K562 (cell line): Measurements from ENCODE around the gene DGKZ. TPM values are rescaled to one million over a fixed set of nuclear protein-coding genes. Genes with fewer than 3 reads are reported as not detected.

Experiments
- ATAC-seq: fragments of 200-7000 bp; cut with Tn5 transposase; 3 replicates; pipeline ENCODE4 v1.9.1; 2020; ENCODE audit warnings: moderate library complexity
- BruUV-seq: library from RNA; stranded (reverse); fragments of 400-500 nt; replicated peaks from 2 replicates; lab custom pipeline; 2021; lab: Mats Ljungman, UMichigan
- CTCF ChIA-PET: fragments of 300-600 bp; formaldehyde crosslinking; extraction: SDS; loops from one replicate; lab custom pipeline; 2021; ENCODE audit warnings: low intra/inter-chr PET ratio; lab: Yijun Ruan, JAX
- POLR2A ChIA-PET: fragments of 300-600, 350-650 bp; sonication (Branson Sonifier 250); formaldehyde crosslinking; extraction: SDS; loops from one replicate; lab custom pipeline; 2021; ENCODE audit warnings: antibody characterized with exemption, inconsistent platforms; lab: Yijun Ruan, JAX
- DNase-seq, 4 experiments: peaks; one replicate each; pipeline versions ENCODE4 v3.0.0 to v3.0.0-alpha.2; 2011 to 2018; ENCODE audit warnings: low spot score in 3 of 4, mixed read lengths in 3 of 4; ENCODE audit errors: extremely low read depth in 1 of 4
- FAIRE-seq: peaks from 2 replicates; lab custom pipeline; 2011; peaks lifted over from hg19 to GRCh38; lab: Jason Lieb, UNC
- H2AFZ ChIP-seq: 2 replicates; pipeline ENCODE4 v1.6.0; 2011; ENCODE audit warnings: low read depth, low read length, control low read depth, inconsistent platforms
- H3K27ac ChIP-seq: fragments of 200-600 bp; 3 replicates; pipeline ENCODE4 v1.8.0; 2011; ENCODE audit warnings: low read depth, mild to moderate bottlenecking, control low read depth, inconsistent platforms, low read length, moderate library complexity, mixed read lengths; ENCODE audit errors: extremely low read depth
- H3K27me3 ChIP-seq, 2 experiments: fragments of 300-600 bp in 1 of 2; 2 replicates in 1 of 2; 3 replicates in 1 of 2; pipeline versions ENCODE4 v1.6.0 to v1.8.0; 2011; ENCODE audit warnings: inconsistent platforms in 2 of 2, low read length in 2 of 2, mild to moderate bottlenecking in 1 of 2, mixed read lengths in 1 of 2, moderate library complexity in 1 of 2; ENCODE audit not compliant: control insufficient read depth in 2 of 2, insufficient read depth in 2 of 2
- H3K36me3 ChIP-seq: fragments of 300-600 bp; 3 replicates; pipeline ENCODE4 v1.8.0; 2011; ENCODE audit warnings: mild to moderate bottlenecking, low read length, inconsistent platforms; ENCODE audit not compliant: control insufficient read depth, insufficient read depth
- H3K4me1 ChIP-seq, 2 experiments: fragments of 200-600 bp in 1 of 2; replicated peaks in 1 of 2; 2 replicates in 1 of 2; 3 replicates in 1 of 2; pipeline versions ENCODE4 v1.5.1 to v1.8.0; 2011; ENCODE audit warnings: inconsistent platforms in 2 of 2, low read length in 2 of 2, mild to moderate bottlenecking in 1 of 2, mixed read lengths in 1 of 2, moderate library complexity in 1 of 2; ENCODE audit not compliant: control insufficient read depth in 2 of 2, insufficient read depth in 2 of 2
- H3K4me2 ChIP-seq: 2 replicates; pipeline ENCODE4 v1.6.1; 2011; ENCODE audit warnings: low read length, control low read depth, inconsistent platforms, mixed read lengths; ENCODE audit not compliant: insufficient read depth
- H3K4me3 ChIP-seq: fragments of 200-600 bp; sonication (generic), shearing (Covaris generic); 2 replicates; pipeline ENCODE4 v1.5.1; 2016; ENCODE audit warnings: control low read depth, inconsistent platforms
- H3K79me2 ChIP-seq: fragments of 200-600 bp; 3 replicates; pipeline ENCODE4 v1.8.0; 2011; ENCODE audit warnings: low read length, inconsistent platforms; ENCODE audit not compliant: control insufficient read depth, insufficient read depth
- H3K9ac ChIP-seq, 2 experiments: 2 replicates each; pipeline versions ENCODE4 v1.6.0 to v1.6.1; 2011; ENCODE audit warnings: low read depth in 2 of 2, low read length in 2 of 2, control low read depth in 1 of 2, inconsistent platforms in 1 of 2, mild to moderate bottlenecking in 1 of 2, mixed read lengths in 1 of 2; ENCODE audit not compliant: insufficient read depth in 1 of 2
- H3K9me1 ChIP-seq: one replicate; pipeline ENCODE4 v1.6.0; 2011; ENCODE audit warnings: inconsistent platforms, mild to moderate bottlenecking, low read length, moderate library complexity; ENCODE audit not compliant: control insufficient read depth, insufficient read depth
- H3K9me3 ChIP-seq: replicated peaks from 2 replicates; pipeline ENCODE4 v1.5.1; 2011; ENCODE audit warnings: low read depth, low read length, inconsistent platforms; ENCODE audit not compliant: control insufficient read depth, insufficient read depth
- H4K20me1 ChIP-seq: replicated peaks from 2 replicates; pipeline ENCODE4 v1.6.1; 2011; ENCODE audit warnings: low read length, inconsistent platforms, mixed read lengths; ENCODE audit not compliant: control insufficient read depth, insufficient read depth
- EGR1 ChIP-seq: fragments of 450-650 bp; conservative IDR thresholded peaks from 2 replicates; pipeline ENCODE4 v1.6.1; 2017; ENCODE audit warnings: mild to moderate bottlenecking
- ELK1 ChIP-seq: sonication (generic); formaldehyde crosslinking; IDR thresholded peaks from 2 replicates; pipeline ENCODE4 v1.8.1; 2022; ENCODE audit warnings: missing genetic modification reagents
- NCOA6 ChIP-seq: fragments of 450-650 bp; IDR thresholded peaks from 2 replicates; pipeline ENCODE4 v1.6.1; 2017; ENCODE audit warnings: mild to moderate bottlenecking
- PHF8 ChIP-seq: fragments of 200-600 bp; sonication (generic); IDR thresholded peaks from 2 replicates; pipeline ENCODE4 v1.6.1; 2012; ENCODE audit warnings: mixed run types, mild to moderate bottlenecking, inconsistent platforms, low read length, moderate library complexity, borderline replicate concordance
- ZBTB11 ChIP-seq, 3 experiments: fragments of 200-800 bp in 1 of 3; fragments of 250-450 bp in 1 of 3; fragments of 450-650 bp in 1 of 3; sonication (Bioruptor Pico) in 1 of 3; sonication (Bioruptor generic) in 1 of 3; formaldehyde crosslinking in 1 of 3; IDR thresholded peaks; 2 replicates each; pipeline versions ENCODE4 v1.6.1 to v1.8.0; 2016 to 2022; ENCODE audit warnings: mild to moderate bottlenecking in 2 of 3, missing genetic modification characterization in 2 of 3, missing compliant biosample characterization in 1 of 3, moderate library complexity in 1 of 3
- ZBTB7A ChIP-seq: IDR thresholded peaks from 2 replicates; pipeline ENCODE4 v1.6.1; 2011; ENCODE audit warnings: low read depth, mild to moderate bottlenecking, low read length, moderate library complexity, borderline replicate concordance; ENCODE audit not compliant: control insufficient read depth
- WGBS: fragments of 100-300 bp; shearing (Covaris generic); methylation state at CpG from one replicate; pipeline ENCODE4 v1.1.6; 2016; ENCODE audit warnings: low coverage, mixed read lengths; ENCODE audit not compliant: insufficient coverage; ENCODE audit errors: missing lambda C conversion rate; 5-methylcytosine and 5-hydroxymethylcytosine counted together
- in situ Hi-C: fragments of 300-500 bp; cut with MboI; formaldehyde crosslinking; loops from 4 replicates; pipeline ENCODE4 v1.15.0; 2018; ENCODE audit warnings: inconsistent platforms, mixed read lengths
- intact Hi-C: fragments of 100-400 bp; cut with micrococcal nuclease; formaldehyde crosslinking; loops from 2 replicates; pipeline ENCODE4 v1.14.2; 2022
- polyA plus RNA-seq, 8 experiments: library from polyadenylated mRNA; depleted of rRNA in 4 of 8; stranded (reverse) in 5 of 8; unstranded in 3 of 8; fragments of >200 nt; fragmentation: Nextera tagmentation in 2 of 8; fragmentation: Illumina TruSeq in 1 of 8; extraction: Ambion mirVana in 2 of 8; extraction: Trizol in 1 of 8; gene quantifications; 2 replicates each; pipeline versions ENCODE4 v1.2.1 to v1.2.3, GENCODE V29; 2011 to 2014; ENCODE audit warnings: inconsistent platforms in 1 of 8, missing spikeins in 1 of 8
- total RNA-seq, 7 experiments: library from RNA; depleted of rRNA in 6 of 7; stranded (reverse); fragments of >200 nt in 6 of 7; fragmentation: Illumina TruSeq in 2 of 7; extraction: Trizol in 2 of 7; gene quantifications; 2 replicates each; pipeline versions ENCODE4 v1.2.1 to v1.2.3, GENCODE V29; 2011 to 2021; ENCODE audit warnings: low replicate concordance in 1 of 7

The DGKZ gene
- total and polyA plus RNA-seq, 9 of the 15 experiments (the other 6 are each of a cell fraction or from before 2014, with no cell fraction given), result 0.51 to 100 (median 44.2) TPM

DNA sequence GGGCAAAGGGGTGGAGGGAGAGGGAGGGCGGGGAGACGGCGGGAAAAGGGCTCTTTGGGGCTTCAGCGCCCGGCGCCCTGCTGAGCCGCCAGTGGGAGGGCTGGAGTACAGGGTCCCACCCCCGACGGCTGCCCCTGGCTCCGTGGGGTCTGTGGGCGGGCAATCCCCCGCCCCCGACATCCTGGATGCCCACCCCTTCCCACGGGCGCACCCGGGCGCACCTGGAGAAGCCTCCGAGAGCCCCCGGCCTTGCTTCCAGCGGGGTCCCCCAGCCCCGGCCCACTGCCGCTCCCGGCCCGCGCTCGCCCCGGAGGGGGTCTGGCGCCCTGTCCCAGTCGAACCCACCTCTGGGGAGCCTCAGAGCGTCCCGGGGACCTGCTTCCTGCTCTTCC, 43.9 kb downstream of the DGKZ start:
- no peak for FAIRE-seq
- POLR2A ChIA-PET, result interaction anchor here (0.5 to 1.3 kb wide), 6 partner anchors 10 to 289 kb away, joined by 3 to 7 read pairs (median 3); partner anchors contain the start of gene MDK

More for the DNA sequence above, 43.9 kb downstream of the DGKZ start:
- DNase-seq, result peak in 2 of 4 experiments; percentile 34 to 38
- Histone ChIP-seq H3K79me2 (no peaks in the 10 kb centered on the region), H4K20me1 (peaks cover 16% of the 10 kb centered on the region), H3K9ac (peak overlapping the region in 1 of 2 experiments; percentile 85; a peak in 3 of 4 replicates), H3K27ac (no peak overlapping the region), H3K9me1 (no peaks in the 10 kb centered on the region), H3K27me3 (peaks cover 0 to 11% of the 10 kb centered on the region in 2 experiments; a peak in 1 of 5 replicates), H3K4me3 (peak overlapping the region; percentile 81), H3K4me1 (peaks cover 19 to 61% of the 10 kb centered on the region in 2 experiments), H3K4me2 (peak overlapping the region; percentile 17; the same call in 1 of the 2 replicates), H3K9me3 (no peaks in the 10 kb centered on the region), H2AFZ (peak overlapping the region; percentile 61; the same call in 1 of the 2 replicates), H3K36me3 (0 out of 3 replicates have a peak, but pooled peaks cover 3% of the 10 kb centered on the region)
- no peak for ATAC-seq
- in situ Hi-C loops (no loop called here), intact Hi-C loops (no loop called here)
- no TSS peak for BruUV-seq
- CTCF ChIA-PET, result no interaction called here
- WGBS, result 6% methylated on average over 16 of the region's 31 CpGs
- peak; percentile 38; the same call in 1 of the 2 replicates for TF ChIP-seq EGR1
- peak; percentile 43; the same call in 1 of the 2 replicates for TF ChIP-seq NCOA6
- no peak for TF ChIP-seq ZBTB7A
- TF ChIP-seq ELK1, result no peak
- peak; percentile 6; the same call in 1 of the 2 replicates for TF ChIP-seq PHF8
- TF ChIP-seq ZBTB11 (CRISPR knock-in tag; IDR thresholded peaks at IDR 0.05), result no peak
